Skin epidermis (tissue), 12 donors: ENCODE data around the gene SLC1A7.
A peak's percentile ranks its signal among the peaks of the same experiment; 100 is the strongest.

Experiments used
- H3K27ac ChIP-seq, 21 experiments: fragments of 200-600 bp; sonication (generic) in 11 of 21; one replicate each; pipeline ENCODE4 v1.5.0; 2020; ENCODE audit warnings: mild to moderate bottlenecking in 3 of 21, inconsistent platforms in 2 of 21, moderate library complexity in 2 of 21
- H3K4me3 ChIP-seq, 7 experiments: fragments of 200-600 bp; sonication (generic) in 2 of 7; one replicate each; pipeline ENCODE4 v1.5.0; 2020; ENCODE audit warnings: inconsistent platforms in 2 of 7, mild to moderate bottlenecking in 2 of 7, moderate library complexity in 1 of 7

The SLC1A7 gene

DNA sequence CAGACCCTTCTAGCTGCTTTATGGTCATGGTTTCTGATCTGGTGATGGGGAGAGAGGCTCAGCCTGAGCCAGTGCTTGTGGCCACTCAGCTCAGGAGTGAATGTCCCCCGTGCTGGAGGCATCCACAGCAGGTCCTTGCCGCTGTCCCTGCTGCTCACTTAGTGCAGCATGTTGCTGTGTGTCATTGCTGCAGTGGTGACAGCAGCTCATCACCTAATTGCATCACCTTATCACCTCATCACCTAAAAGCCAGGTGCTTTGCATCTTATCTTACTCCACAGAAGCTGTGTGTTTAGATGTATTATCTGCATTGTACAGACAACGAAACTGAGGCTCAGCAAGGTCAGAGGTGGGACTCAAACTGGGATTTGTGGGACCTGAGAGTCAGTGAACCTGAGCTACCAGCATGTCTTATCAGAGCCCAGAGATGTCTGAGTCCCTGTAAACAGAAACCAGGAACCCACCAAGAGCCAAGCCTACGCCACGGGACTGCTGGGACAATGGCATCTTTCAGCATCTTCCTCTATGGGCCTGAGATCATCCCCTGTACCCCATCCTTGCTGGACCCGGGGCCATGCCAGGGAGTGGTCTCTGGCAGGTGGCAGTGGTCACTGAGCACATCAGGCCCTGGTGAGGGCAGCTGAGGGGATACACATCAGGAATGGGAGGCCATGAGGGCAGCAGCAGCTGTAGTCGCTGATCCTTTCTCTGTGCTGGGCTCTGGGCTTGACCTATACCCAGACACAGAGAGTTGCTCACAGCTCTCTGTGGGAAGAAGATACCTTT, 73.9 kb downstream of the SLC1A7 start:
- H3K4me3 ChIP-seq, result no peak overlapping the region
- no peak overlapping the region for H3K27ac ChIP-seq

DNA sequence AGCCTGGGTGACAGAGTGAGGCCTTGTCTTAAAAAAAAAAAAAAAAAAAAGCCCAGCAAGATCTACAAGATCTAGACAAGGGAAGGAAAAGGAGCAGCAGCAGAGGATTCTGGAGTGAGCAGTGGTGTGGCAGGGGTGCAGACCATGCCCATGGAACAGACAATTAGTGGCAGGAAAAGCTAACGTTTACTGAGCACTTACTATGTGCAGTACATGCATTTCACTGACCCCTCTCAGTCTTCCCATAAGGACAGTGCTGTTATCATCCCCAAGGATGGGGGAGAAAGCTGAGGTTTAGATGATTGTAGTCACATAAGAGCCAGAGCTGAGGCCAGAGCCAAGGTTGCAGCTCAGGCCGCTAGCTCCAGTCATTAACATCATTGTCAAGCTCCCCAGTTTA, 74.6 kb downstream of the SLC1A7 start:
- Histone ChIP-seq H3K27ac (no peak overlapping the region), H3K4me3 (no peak overlapping the region)

DNA sequence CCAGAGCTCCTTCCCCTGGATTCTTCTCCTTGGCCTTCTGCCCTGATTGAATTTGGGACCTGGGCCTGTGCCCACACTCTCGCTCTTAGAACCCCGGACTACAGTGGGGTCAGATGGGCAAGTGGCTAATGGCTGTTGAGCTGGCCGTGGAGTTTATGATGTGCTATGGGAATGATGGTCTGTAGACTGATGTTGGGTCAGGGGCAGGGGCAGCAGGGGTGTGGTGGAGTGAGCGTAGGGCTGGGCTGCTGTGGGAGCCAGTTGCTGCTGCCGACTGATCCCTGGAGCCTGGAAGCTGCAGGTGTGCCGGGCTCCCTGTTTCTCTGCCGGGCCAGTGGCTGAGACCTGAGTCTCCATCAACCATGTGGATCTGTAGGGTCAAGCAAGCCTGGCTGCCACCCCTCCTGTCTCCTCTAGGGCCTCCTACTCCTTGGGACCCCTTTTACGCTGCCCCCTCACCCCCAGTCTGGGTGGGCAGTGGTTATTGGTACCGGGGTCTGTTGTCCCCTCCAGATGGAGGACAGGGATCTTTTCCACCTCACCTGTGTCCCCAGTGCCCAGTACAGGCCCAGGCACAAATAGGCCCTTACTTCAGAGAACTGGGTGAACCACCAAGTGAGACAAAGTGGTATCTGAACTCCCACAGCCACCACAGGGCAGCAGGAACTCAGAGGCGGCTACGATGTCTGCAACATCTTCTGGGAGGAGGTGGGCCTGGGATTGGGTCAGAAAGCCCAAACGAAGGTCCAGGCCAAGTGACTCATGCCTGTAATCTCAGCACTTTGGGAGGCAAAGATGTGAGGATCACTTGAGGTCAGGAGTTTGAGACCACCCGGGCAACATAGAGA, 75.3 kb downstream of the SLC1A7 start:
- no peak overlapping the region for H3K27ac ChIP-seq
- H3K4me3 ChIP-seq, result no peak overlapping the region

DNA sequence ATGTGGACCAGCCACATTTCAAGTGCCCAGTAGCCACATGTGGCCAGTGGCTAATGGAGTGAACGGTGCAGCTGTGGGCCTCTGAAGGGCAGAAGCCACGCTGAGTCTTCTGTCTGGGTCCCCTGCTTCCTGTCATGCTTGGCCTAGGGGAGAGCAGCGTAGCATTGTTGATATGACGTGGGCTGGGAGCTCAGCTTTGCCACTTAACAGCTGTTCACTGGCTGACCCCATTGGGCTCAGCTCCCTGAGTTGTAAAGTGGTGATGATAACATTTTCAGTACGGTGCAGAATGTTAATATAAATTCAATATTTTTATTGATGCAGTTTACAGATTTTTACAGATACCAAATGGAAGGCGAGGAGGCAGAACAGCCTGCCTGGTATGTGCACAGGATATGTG, 76.0 kb downstream of the SLC1A7 start:
- H3K4me3 ChIP-seq, result no peak overlapping the region
- H3K27ac ChIP-seq, result no peak overlapping the region

DNA sequence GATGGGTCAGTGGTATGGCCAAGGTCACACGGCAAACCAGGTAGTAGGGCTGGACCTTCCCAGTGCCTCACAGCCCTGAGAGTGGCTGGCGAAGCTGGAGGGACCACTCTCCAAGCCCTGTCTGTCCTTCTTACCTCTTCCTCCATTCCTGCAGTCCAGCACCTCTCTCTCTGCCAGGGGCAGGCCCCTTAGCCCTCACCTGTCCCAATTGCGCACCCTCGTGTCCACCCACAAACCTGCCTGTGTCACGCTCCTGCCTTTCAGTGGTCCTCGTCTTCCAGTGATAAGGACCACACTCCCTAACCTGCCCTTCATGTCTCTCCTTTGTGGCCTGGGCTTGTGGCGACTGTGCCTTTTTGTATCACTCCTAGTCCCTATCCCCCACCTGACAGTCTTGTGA, 77.0 kb downstream of the SLC1A7 start:
- no peak overlapping the region for H3K4me3 ChIP-seq
- no peak overlapping the region for H3K27ac ChIP-seq

DNA sequence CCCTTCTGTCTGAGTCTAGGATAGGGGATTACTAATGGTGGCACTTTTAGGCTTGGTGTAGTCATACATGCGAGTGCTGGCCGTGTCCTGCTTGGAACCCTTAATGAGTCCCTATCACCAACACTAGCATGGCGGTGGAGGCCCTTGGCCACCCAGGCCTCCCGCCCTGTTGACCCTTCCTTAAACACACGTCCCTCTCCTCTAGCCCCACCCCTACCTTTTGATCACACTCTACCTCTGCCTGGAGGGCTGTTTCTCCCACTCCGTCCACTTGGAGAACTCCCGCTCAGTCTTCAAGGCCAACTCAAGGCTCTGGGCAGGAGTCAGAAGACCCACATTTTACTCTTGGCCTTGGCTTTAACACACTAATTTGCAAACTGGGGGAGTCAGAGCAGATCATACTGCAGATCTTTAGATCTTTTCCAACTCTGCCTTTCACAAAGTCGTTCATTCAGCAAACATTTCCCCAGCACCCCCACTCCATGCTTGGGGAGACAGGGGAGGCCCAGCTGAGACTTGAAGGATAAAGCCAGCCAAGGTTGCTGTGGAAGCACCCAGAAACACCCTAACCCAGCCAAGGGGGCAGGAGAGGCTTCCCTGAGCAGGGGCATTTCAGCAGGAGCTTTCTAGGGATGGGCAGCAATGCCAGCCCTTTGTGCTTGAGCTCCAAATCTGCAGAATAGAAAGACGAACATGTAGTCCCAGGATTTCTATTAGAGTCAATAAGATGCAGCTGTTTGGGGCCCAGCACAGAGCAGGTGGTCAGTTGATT, 78.5 kb downstream of the SLC1A7 start:
- H3K4me3 ChIP-seq, result peak overlapping the region in 2 of 7 experiments; percentile 36 to 58
- H3K27ac ChIP-seq, result peak overlapping the region in 1 of 21 experiments; percentile 81

DNA sequence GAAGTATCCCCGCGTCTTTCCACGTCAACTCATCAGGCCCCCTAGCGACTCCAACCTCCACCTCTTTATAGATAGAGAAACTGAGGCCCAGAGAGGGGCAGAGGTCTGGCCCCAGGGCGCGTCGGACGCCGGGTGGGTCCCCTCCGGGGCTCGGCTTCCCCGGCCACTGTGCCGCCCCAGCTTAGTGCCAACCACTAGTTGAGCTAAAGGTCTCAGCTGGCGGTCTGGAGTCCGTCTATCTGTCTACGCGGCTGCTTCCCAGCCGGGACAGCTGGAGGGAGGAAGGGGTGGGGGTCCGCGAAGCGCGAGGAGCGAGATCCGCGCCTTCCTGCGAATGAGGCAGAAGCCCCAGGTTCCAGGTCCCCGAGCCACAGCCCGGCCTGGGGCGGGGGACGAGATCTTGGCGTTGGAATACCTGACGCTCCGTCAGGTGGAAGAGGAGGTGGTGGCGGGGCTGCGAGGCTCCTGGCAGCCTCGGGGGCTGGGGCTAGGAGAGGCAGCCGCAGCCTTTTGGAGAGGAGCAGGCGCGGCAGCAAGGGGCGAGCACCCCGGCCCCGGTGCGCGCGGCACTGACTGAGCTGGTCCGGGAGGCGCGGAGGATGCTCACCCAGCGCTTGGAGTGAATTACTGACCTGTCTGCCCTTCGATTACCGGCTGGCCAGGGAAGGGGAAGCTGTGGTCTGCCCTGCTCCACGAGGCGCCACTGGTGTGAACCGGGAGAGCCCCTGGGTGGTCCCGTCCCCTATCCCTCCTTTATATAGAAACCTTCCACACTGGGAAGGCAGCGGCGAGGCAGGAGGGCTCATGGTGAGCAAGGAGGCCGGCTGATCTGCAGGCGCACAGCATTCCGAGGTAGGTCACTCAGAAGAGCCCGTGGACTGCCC, 79.5 kb downstream of the SLC1A7 start:
- Histone ChIP-seq H3K4me3 (peak overlapping the region; percentile 33 to 58 (median 36)), H3K27ac (peak overlapping the region in 16 of 21 experiments; percentile 20 to 81 (median 64))

DNA sequence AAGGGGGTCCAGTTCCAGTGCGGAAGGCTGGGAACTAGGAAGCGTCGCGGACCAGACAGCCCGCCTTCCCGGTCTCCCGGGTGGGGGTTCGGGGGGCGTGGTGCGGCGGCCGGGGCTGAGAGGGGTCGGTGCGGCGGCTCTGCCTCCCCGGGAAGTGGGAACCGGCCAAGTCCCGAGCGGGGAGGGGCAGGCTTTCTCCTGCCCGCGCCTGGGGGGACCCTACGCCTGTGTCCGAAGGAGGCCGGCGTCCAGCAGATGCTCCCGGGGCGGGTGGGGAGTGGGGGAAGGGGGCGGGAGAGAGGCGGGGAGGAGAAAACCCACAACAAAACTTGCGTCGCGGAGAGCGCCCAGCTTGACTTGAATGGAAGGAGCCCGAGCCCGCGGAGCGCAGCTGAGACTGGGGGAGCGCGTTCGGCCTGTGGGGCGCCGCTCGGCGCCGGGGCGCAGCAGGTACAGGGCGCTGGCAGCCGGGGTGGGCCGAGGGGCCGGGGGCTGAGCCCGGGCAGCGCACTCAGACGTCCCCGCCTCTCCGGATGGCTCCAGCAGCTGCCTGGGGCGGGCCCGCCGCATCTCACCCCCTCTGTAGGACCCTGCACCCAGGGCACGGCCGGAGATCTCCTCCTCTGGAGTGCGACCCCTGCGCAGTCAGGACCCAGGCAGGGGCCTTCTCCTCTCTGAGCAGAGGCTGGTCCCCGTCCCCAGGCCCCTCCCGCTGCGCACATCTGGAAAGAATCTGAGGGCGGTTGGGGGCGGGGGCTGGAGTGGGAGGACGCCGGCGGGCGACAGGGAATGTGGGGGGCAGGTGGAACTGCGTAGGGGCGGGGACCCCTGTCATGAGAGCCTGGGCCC, 80.4 kb downstream of the SLC1A7 start, which contains the start of gene PODN:
Gene PODN, plus strand, starts transcription at position 355 of the 849 bp plus-strand sequence. CDS start 7,643 bp downstream, outside the sequence.
- H3K27ac ChIP-seq, result peak within 1 kb of the TSS in 19 of 21 experiments; percentile 20 to 81 (median 64)
- peak within 1 kb of the TSS; percentile 33 to 58 (median 36) for H3K4me3 ChIP-seq

DNA sequence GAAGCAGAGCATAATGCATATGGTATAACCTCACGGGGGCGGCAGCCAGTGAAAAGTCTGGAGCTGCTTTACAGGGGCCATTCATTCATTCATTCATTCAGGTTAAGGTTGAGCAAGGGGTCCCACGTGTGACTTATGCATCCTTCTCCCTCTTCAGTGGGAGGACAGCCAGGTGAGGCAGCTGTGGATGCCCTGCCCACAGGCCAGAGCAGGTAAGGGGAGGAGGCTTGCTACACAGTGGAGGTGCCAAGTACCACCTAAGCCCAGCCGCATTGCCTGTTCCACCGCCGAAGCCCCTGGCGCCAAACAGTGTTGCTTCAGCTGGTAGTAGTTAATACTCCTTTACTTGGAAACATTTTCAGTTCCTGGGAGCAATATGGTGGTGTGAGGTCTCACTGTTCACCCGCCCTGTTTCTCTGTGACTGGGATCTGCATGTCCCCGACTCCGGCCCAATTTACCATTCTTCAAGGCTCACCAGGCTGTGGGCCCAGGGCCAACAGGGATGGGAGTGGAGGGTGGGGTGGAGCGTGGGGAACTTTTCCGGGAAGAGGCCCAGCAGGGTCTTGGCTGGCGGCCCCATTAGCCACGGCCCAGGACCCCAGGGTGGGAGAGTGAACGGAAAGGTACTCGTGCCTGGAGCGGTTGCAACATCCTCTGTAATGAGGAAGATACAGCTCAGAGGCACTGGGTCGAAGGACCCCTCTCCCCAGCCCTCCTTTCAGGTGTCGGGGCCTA, 81.1 kb downstream of the SLC1A7 start:
- H3K4me3 ChIP-seq, result peak overlapping the region; percentile 33 to 58 (median 36)
- peak overlapping the region in 18 of 21 experiments; percentile 10 to 81 (median 65) for H3K27ac ChIP-seq

DNA sequence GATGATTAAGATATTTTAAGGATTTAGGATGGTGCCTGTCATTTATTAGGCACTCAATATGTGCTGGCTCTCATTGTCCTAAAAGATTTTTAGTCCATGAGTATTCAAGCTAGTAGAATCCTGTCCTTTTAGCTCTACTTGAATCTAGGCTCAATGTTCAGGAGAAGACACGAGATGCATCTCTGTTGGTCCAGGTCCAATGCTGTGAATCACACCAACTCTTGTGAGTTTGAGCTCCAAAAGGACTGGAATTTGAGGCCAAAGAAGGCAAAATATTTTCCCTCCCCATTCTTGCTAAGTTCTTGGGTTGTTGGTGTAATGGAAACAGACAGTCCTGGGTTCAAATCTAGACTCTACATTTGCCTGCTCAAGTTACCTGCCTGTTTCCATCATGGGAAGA, 81.9 kb downstream of the SLC1A7 start:
- no peak overlapping the region for H3K4me3 ChIP-seq
- peak overlapping the region in 5 of 21 experiments; percentile 22 to 81 (median 67) for H3K27ac ChIP-seq

DNA sequence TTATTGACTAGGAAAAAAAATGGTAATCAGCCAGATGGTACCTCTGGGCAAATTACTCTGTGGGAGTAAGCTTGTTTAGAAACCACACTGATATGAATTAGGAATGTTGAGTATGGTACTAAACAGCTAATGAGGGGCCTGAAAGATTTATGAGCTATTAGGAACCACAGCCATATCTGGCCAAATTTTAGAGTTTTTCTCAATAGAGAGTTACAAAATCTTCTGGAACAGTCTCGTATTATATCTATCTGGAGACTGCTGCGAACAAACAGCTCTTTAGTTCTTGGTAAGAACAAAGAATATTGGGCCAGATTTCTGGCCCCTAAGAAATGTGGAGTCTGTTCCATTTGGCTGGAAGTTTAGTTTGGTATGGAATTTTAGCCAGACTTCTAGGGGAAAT, 85.3 kb downstream of the SLC1A7 start:
- Histone ChIP-seq H3K27ac (no peak overlapping the region), H3K4me3 (no peak overlapping the region)

DNA sequence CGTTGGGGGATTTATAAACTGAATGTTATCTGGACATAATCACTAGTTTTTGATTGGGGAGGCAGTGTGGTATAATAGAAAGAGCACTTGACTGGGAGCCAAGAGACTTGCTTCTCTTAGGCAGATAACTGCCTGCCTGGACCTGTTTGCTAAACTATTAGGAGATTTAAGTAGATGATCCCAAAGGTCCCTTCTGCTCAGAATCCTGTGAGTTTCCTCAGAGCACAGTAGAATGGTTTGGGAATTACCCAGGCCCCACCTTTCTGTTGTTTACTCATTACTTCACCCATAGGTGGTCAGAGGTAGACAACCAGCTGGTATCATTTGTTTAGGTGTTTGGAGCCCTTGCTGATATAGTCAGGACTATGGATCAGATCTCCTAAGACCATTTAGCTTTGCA, 90.8 kb downstream of the SLC1A7 start:
- Histone ChIP-seq H3K27ac (no peak overlapping the region), H3K4me3 (no peak overlapping the region)

DNA sequence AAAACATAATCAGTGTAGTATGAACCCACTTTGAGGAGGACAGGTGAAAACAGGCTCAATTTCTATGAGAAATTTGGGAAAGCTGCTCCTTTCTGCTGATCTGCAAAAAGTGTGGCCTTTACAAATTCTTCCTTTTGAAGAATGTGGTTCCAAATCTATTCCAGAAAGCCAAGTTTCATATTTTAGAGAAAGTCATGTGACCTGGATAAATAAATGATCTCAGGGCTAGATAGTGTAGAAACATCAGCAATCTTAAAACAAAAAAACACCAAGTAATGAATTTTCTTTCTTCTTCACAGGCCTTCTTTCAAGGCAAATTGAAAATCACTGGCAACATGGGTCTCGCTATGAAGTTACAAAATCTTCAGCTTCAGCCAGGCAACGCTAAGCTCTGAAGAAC, 92.1 kb downstream of the SLC1A7 start:
- peak overlapping the region in 1 of 21 experiments; percentile 21 for H3K27ac ChIP-seq
- no peak overlapping the region for H3K4me3 ChIP-seq

DNA sequence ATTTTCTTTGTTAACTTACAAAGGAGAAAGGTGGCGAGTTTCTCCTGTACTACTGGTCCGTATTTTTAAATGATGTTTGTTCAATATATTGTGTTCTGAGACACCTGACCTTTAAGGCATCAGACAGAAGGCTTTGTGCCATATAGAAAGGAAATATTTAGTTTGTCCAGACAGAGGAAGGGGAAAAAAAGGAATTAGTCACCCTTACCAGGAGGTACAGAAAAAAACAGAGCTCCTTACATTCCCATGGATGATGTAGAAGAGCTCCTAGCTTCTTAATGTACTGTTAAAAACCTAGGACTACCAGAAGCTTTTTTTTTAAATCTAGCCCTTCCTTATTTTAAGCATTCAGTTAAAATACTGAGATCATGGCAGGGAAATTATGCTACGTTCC, 92.9 kb downstream of the SLC1A7 start:
- no peak overlapping the region for H3K27ac ChIP-seq
- H3K4me3 ChIP-seq, result no peak overlapping the region

DNA sequence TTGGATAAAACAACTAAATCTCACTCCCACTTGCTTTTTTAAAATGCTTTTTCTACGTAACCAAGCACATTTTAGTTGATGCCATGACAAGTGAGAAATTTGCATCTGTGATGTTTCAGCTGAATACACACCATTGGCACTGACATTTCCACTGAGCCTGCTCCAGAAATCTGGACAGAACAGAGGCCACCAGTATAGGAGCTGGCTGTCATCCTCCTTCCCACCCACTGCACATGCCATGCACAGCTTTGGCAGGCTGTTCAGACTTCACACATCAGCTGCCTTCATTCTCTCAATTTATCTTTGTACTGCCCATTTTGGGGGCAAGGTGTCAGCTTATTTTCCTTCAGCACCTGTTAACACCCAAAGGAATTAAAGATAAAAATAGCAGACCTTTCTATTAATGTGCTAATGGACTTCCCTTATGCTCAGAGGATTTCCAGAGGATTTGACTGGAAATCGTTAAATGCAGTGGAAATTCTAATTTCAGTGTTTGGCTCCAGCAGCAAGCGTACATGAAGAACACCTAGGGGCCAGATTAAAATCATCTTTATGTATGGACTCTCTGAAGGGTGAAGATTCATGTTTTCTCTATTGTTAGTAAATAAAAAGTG, 93.4 kb downstream of the SLC1A7 start:
- H3K27ac ChIP-seq, result no peak overlapping the region
- no peak overlapping the region for H3K4me3 ChIP-seq

DNA sequence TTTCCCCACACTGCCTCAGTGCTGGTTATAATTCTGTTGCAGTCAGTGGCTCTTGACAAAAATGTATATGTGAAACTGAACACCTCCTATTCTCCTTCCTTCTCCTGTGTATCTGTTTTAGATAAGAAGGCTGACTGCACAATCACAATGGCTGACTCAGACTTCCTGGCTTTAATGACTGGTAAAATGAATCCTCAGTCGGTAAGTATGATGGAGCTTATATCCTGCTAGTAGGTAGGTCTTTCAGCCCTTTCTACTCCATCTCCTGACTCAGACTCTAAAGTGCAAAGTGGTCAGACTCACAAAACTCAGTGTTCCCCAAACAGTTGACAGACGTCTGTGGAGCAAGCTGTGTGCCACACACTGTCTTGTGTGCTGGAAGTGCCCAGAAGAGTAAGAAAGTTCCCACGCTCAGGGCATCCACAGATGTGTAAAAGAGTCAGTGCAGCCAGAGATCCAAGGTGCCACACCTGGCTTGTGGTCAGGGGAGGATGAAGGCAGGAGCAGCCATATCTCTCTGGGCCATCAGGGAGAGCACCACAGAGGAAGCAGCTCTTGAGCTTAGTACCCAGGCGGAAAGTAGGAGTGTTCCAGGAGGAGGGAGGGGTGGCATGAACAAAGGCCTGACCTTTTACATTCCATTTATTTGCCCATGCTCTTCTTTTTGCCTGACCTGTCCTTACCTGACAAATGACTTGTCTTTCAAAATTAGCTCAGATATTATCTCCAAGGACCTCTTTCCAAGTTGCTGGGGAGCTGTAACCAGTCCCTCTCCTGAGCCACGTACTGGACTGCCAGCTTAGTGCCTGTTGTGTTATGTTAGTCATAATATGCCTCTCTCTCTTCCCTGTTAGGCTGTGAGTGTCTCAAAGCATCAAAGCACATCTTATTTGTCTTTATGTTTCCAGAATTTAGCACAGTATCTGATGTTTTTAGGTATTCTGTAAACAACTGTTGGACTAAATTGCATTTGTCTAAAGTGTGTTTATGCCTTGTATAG, 94.4 kb downstream of the SLC1A7 start:
- peak overlapping the region in 4 of 21 experiments; percentile 9 to 39 (median 34) for H3K27ac ChIP-seq

More for the DNA sequence above, 94.4 kb downstream of the SLC1A7 start:
- H3K4me3 ChIP-seq, result no peak overlapping the region
